Activated T-helper 17 cell treated with anti-CD3 and anti-CD28 coated beads, Interleukin-2, amount 50 U/mL, for 72 hours (primary cell): ENCODE data around the gene CSNK1E. TPM values are rescaled to one million over a fixed set of nuclear protein-coding genes. Genes with fewer than 3 reads are reported as not detected.
A peak's percentile ranks its signal among the peaks of the same experiment; 100 is the strongest.

ENCODE experiments used
- ATAC-seq: fragments of 150-1000 bp; cut with Tn5 transposase; replicated peaks from 2 replicates; pipeline ENCODE4 v1.10.0; 2021; ENCODE audit warnings: mild to moderate bottlenecking, moderate library complexity
- H3K27ac Mint-ChIP-seq: one replicate; pipeline ENCODE4 v1.8.0; 2022; ENCODE audit warnings: mixed read lengths
- H3K27me3 Mint-ChIP-seq: one replicate; pipeline ENCODE4 v1.8.0; 2022; ENCODE audit warnings: mixed read lengths
- H3K36me3 Mint-ChIP-seq: one replicate; pipeline ENCODE4 v1.8.0; 2022; ENCODE audit warnings: low read depth, mild to moderate bottlenecking, mixed read lengths
- H3K4me1 Mint-ChIP-seq: one replicate; pipeline ENCODE4 v1.8.0; 2022; ENCODE audit warnings: mixed read lengths
- H3K4me3 Mint-ChIP-seq: one replicate; pipeline ENCODE4 v1.8.0; 2022; ENCODE audit warnings: mild to moderate bottlenecking, mixed read lengths
- H3K9me3 Mint-ChIP-seq: one replicate; pipeline ENCODE4 v1.8.0; 2022; ENCODE audit warnings: mixed read lengths
- total RNA-seq, 2 donors: library from RNA; stranded (reverse); gene quantifications; one replicate each; pipeline ENCODE4 v1.2.3, GENCODE V29; 2022

Gene CSNK1E
- total RNA-seq, 2 donors from 2014 or later, result 123 to 132 TPM

DNA sequence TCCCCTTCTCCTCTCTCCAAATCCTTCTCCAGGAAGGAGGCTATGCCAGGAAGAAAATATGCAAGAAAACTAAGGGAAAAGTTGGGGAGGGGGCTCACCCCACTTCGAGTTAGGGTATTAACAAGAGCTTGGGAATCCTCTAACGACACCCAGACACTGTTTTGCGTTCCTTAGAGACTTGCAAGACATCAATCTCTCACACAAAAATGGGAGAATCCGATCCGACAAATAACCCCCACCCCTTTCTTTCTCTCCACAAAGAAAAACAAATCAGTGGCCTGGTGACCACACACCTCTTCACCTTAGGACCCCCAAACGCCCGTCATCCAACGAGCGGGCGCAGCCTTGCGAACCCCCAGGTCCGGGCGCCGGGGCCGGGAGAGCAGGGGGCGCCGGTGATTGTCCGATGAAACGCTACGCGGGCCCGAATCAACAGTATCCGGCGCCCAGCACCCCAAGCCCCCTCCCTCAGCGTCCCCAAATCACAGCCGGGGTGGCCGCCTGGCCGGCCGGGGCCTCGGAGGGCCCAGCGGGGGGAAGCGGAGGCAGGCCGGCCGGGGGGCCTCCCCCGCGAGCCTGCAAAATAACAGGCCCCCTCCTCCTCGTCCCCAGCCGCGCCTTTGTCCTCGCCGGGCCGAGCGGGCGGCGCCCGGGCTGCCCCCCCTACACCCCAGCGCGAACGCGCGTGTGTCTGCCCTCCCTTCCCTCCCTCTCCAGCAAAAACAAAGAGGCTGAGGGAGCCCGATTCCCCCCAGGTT is 690 bp downstream of the CSNK1E start:
- H3K27me3 Mint-ChIP-seq, result no peaks in the 10 kb centered on the region
- peak overlapping the region; percentile 92 for H3K27ac Mint-ChIP-seq
- H3K4me3 Mint-ChIP-seq, result peak overlapping the region; percentile 85
- no peaks in the 10 kb centered on the region for H3K9me3 Mint-ChIP-seq
- peaks cover 32% of the 10 kb centered on the region for H3K4me1 Mint-ChIP-seq
- ATAC-seq, result peak; percentile 61
- peaks cover 46% of the 10 kb centered on the region for H3K36me3 Mint-ChIP-seq

DNA sequence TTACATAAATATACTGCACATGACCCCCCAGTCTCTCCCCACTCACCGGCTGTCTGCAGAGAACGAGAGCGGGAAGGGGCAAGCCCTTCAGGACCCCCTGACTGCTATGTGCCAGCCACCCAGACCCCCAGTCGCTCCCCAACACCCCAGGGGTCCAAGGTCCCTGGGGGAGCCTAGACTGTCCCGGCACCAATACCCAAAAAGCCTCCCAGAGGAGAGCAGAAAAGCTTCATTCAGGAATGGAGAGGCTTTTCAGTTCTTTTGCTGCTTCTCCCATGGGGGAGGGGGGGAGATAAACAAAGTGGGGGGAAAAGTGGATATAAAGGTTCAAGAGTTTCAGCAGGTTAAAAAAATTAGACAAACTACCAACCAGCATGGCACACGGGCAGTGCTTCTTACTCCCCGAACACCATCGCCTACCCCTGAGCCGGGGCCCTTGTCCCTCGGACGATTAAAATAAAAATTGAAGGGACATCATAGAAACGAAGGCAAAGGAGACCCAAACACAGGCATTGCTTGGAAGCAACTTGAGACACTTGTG is 1.3 kb downstream of the CSNK1E start:
- peak overlapping the region; percentile 92 for H3K27ac Mint-ChIP-seq
- no peak for ATAC-seq
- H3K36me3 Mint-ChIP-seq, result peaks cover 53% of the 10 kb centered on the region
- H3K27me3 Mint-ChIP-seq, result no peaks in the 10 kb centered on the region
- H3K4me1 Mint-ChIP-seq, result peaks cover 38% of the 10 kb centered on the region
- H3K4me3 Mint-ChIP-seq, result peak overlapping the region; percentile 85
- H3K9me3 Mint-ChIP-seq, result no peaks in the 10 kb centered on the region

DNA sequence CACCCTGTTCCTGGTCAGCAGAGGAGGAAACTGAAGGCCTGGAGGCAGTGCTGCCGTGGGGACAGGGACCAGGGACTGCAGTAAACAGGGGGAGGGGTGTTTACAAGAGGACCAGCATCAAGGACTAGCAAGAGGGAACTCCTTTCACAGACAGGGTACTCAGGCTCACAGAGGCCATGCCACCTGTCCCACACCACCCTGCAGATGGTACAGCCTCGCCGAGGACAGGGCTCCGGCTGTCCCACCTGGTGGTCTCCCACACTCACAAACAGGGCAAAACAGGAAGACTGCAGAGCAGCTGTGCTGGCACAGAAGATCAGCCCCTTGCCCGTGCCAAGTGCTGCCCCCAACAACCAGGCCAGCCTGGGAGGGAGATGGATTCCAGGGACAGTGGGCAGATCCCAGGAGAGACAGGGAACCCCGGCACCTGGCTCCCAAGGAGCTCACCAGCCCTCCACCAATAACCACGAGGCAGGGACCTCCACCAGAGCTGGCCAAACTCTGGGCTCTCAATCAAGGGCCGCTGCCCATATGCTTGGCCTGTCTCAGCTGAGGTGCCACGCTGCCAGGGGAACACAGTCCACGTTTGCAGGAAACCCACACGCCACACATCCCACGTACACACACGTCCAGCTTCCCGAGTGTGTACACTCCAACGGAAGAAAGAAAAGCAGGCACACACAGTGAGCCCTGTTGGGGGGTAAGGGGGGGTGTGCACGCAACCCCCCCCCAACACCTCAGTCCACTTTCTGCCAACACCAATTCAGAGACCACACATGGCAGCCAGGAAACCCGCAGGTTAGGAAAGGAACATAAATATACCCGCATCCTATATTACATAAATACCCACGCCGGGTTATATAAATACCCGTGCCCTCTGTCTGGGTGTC is 2.1 kb downstream of the CSNK1E start:
- peaks cover 40% of the 10 kb centered on the region for H3K4me1 Mint-ChIP-seq
- peak overlapping the region; percentile 92 for H3K27ac Mint-ChIP-seq
- no peaks in the 10 kb centered on the region for H3K9me3 Mint-ChIP-seq
- peak overlapping the region; percentile 85 for H3K4me3 Mint-ChIP-seq
- no peak for ATAC-seq
- H3K36me3 Mint-ChIP-seq, result peaks cover 60% of the 10 kb centered on the region
- no peaks in the 10 kb centered on the region for H3K27me3 Mint-ChIP-seq

DNA sequence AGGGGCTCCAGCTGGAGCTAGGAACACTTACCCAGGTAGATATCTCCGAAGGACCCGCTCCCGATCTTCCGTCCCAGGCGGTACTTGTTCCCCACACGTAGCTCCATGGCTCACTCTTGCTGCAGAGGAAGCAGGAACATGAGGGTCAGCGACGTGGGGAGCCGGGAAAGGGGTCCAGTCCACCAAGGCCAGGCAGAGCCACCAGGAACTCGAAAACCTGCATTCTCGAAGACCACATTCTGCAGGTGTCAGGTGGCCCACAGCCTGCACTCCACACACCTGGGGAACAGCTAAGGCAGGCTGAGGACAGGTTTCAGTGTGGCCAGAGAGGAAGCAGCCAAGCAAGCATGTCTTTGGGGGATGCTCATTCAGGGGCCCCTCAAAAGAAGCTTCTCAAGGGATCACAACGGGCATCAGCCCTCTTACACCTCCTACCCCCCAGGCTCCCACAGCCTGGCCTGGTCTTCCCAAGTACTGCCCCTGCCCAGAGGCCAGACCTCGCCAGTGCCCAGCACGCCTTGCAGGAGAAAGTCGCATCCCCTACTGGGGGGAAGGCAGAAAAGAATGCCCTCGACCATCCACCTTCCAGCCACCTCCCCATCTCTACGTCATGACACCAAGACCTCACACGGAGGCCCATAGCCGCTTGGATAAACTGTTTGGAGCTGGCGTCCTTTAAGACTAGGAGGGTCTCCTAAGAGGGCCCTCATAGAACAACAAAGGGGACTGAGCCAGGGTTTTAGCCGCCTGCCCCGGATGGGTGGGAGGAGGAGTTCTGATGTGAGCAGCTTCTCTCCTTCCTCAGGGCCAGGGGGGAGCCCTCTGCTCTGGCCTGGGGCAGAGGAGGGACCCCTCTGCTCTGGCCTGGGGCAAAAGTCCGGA is 2.9 kb downstream of the CSNK1E start:
- H3K27me3 Mint-ChIP-seq, result no peaks in the 10 kb centered on the region
- no peaks in the 10 kb centered on the region for H3K9me3 Mint-ChIP-seq
- no peak for ATAC-seq
- peak overlapping the region; percentile 92 for H3K27ac Mint-ChIP-seq
- peak overlapping the region; percentile 85 for H3K4me3 Mint-ChIP-seq
- peaks cover 40% of the 10 kb centered on the region for H3K4me1 Mint-ChIP-seq
- H3K36me3 Mint-ChIP-seq, result peaks cover 61% of the 10 kb centered on the region

DNA sequence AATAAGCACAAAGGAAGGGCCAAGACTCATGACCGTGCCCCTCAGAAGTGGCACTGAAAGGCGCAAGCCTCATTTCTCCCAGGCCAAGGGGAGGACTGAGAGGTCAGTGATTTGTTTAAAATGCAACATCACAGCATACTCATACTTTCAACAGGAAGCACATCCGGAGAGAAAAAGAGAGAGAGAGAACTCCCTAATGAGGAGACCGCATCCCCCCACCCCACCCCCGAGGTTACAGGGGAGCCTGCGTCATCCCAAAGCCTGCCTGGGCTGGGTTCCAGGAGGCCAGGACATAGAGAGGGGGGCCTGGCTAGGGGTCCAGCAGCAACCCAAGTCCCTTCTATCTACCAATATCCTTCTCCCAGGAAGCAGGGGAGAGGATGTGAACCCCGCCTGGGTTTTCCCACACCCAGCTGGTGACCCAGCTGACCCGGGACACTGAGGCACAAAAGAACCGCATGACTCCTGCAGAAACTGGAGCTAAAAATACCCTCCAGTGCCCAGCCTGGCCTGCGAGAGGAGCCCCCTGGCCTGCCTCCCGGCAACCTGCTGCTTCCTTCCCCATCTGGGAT is 3.8 kb downstream of the CSNK1E start:
- H3K4me3 Mint-ChIP-seq, result peak overlapping the region; percentile 85
- no peaks in the 10 kb centered on the region for H3K27me3 Mint-ChIP-seq
- peaks cover 47% of the 10 kb centered on the region for H3K4me1 Mint-ChIP-seq
- peaks cover 69% of the 10 kb centered on the region for H3K36me3 Mint-ChIP-seq
- ATAC-seq, result peak; percentile 20
- no peaks in the 10 kb centered on the region for H3K9me3 Mint-ChIP-seq
- peak overlapping the region; percentile 92 for H3K27ac Mint-ChIP-seq

DNA sequence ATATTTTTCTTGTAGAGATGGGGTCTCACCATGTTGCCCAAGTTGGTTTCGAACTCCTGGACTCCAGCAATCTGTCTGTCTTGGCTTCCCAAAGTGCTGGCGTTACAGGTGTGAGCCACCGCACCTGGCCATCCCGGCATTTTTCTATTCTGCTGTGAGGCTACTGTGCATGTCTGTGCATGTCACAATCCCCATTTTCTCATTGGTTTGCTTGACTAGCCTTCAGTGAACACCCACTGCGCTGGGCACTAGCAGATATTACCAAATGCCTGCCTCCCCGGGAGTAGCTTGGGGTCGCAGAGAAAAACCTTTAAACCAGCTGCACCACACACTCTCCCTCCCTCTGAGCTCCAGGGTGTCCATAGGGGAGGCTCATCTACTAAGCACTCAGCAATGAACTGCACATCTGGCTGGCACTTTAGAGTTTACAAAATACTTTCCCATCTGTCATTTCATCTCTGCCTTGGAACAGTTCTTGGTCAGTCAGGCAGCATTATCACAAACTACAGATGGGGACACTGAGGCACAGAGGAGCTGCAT is 4.9 kb downstream of the CSNK1E start:
- H3K4me1 Mint-ChIP-seq, result peaks cover 51% of the 10 kb centered on the region
- H3K9me3 Mint-ChIP-seq, result no peaks in the 10 kb centered on the region
- no peaks in the 10 kb centered on the region for H3K27me3 Mint-ChIP-seq
- no peak for ATAC-seq
- peaks cover 75% of the 10 kb centered on the region for H3K36me3 Mint-ChIP-seq
- H3K4me3 Mint-ChIP-seq, result peak overlapping the region; percentile 85
- peak overlapping the region; percentile 92 for H3K27ac Mint-ChIP-seq

DNA sequence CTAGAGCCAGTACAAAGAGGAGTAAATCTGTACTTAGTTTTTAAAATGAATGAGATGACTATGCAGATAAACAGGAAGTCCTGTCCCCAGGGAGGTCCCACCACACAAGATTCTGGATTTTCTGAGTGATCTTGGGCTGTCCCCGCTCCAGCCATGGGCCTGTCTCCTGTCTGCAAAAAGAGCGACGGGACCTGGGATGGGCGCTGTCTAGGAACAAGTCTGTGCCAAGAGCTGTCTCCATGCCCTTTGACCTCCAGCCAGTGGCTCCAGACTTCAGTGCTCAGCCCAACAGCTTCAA is 6.0 kb downstream of the CSNK1E start:
- ATAC-seq, result peak; percentile 44
- no peaks in the 10 kb centered on the region for H3K9me3 Mint-ChIP-seq
- H3K27ac Mint-ChIP-seq, result peak overlapping the region; percentile 92
- H3K36me3 Mint-ChIP-seq, result peaks cover 75% of the 10 kb centered on the region
- H3K27me3 Mint-ChIP-seq, result no peaks in the 10 kb centered on the region
- H3K4me1 Mint-ChIP-seq, result peaks cover 58% of the 10 kb centered on the region
- H3K4me3 Mint-ChIP-seq, result peak overlapping the region; percentile 85

DNA sequence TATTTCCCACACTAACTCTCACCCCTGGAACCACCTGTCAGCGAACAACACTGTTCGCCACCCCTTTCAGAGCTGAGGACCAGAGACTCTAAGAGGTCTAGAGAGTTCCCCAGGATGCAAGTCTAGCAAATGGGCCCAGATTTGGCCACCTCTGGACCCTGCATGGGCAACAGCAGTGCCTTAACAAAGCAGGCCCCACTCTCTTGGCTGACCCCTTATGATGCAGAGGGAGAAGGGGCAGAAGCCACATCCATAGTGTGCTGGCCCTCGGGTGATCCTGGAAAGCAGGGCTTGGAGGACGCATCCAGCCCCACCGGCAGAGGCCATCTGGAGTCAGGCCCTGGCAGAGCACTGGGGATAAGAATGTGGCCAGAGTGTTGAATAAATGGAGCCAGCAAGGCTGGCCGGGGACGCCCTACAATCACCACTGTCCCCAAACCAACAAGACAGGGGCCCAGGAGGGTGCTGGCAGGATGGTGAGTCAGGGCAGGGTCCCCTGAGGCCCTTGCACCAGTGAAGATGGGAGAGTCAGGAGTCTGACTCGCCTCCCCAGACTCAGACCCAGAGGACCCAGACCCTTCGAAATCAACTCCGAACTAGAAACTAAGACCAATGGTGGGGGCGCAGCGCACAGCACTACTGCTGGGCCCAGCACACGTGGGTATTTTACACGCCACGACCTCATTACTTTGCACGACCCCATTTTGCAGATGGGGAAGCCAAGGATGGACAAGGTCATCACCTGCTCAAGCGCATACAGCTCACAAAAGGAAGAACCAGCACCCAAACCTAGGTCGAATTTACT is 6.5 kb downstream of the CSNK1E start:
- no peak for ATAC-seq
- Mint-ChIP-seq H3K4me3 (peak overlapping the region; percentile 85), H3K27ac (peak overlapping the region; percentile 92), H3K4me1 (peaks cover 61% of the 10 kb centered on the region), H3K36me3 (peaks cover 74% of the 10 kb centered on the region), H3K27me3 (no peaks in the 10 kb centered on the region), H3K9me3 (no peaks in the 10 kb centered on the region)

DNA sequence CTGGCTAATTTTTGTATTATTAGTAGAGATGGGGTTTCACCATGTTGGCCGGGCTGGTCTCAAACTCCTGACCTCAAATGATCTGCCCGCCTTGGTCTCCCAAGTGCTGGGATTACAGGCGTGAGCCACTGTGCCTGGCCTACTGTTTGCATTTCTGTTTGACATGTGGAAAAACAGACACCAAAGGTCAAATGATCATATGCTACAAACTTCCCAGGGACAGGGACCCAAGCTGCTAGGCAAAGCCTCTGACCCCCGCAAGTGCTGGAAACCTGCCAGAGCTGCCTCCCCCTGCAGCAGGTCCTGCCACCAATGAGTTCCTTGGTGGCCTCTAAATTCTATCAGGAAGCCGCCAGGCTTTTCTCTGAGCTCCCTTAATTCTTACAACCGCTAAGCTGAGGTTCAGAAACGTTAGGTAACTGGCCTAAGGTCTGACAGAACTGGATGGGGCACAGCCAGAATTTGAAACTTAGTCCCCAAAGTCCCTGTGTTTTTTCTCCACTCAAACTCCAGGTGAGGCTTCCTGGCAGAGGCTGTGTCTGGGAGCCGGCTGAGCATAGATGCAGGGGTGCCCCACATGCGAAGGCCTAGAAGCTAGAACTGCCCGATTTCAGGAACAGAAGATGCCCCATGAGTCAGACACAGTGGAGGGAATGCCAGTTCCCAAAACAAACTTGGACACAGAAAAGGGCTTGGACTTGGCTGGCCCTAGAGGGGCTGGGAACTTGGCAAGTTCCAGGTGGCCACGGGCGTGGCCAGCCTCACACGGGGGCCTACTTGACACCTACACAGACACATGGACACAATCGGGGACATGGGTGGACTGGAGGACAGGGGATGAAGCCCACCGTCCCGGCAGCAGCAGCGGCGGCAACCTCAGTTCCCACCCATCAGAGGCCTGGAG is 7.4 kb downstream of the CSNK1E start:
- peaks cover 59% of the 10 kb centered on the region for H3K4me1 Mint-ChIP-seq
- peaks cover 72% of the 10 kb centered on the region for H3K36me3 Mint-ChIP-seq
- no peaks in the 10 kb centered on the region for H3K9me3 Mint-ChIP-seq
- ATAC-seq, result no peak
- H3K4me3 Mint-ChIP-seq, result no peak overlapping the region
- peak overlapping the region; percentile 65 for H3K27ac Mint-ChIP-seq
- no peaks in the 10 kb centered on the region for H3K27me3 Mint-ChIP-seq

DNA sequence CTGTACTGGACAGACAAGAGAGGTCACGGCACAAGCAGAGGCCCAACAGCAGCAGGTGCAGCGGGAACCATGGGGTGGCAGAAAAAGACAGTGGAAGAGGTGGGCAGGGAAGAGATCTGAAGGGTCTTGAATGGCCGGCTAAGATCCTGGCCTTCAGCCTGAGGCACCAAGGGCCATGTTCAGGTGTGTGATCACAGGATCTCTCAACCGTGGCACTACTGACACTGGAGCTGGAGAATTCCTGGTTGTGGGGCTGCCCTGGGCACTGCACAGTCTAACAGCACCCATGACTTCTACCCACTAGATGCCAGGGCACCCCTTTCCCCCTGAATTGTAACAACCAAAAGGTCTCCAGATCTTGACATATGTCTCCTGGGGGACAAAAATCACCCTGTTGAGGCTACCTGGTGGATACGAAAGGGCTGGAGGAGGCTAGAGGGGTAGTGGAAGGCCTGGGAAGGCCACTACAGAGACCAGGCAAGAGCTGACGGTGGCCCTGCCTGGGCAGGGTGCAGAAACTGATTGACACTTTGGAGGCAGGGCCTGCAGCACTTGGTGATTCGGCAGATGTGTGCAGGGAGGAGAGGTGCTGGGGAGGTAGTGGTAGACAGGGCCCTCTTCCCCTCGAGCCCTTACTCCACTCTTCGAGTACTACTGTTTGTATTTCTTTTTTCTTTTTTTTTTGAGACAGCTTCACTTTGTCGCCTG is 8.3 kb downstream of the CSNK1E start:
- Mint-ChIP-seq H3K27me3 (no peaks in the 10 kb centered on the region), H3K36me3 (peaks cover 70% of the 10 kb centered on the region), H3K27ac (peak overlapping the region; percentile 65), H3K4me3 (no peak overlapping the region), H3K4me1 (peaks cover 58% of the 10 kb centered on the region), H3K9me3 (no peaks in the 10 kb centered on the region)
- no peak for ATAC-seq

DNA sequence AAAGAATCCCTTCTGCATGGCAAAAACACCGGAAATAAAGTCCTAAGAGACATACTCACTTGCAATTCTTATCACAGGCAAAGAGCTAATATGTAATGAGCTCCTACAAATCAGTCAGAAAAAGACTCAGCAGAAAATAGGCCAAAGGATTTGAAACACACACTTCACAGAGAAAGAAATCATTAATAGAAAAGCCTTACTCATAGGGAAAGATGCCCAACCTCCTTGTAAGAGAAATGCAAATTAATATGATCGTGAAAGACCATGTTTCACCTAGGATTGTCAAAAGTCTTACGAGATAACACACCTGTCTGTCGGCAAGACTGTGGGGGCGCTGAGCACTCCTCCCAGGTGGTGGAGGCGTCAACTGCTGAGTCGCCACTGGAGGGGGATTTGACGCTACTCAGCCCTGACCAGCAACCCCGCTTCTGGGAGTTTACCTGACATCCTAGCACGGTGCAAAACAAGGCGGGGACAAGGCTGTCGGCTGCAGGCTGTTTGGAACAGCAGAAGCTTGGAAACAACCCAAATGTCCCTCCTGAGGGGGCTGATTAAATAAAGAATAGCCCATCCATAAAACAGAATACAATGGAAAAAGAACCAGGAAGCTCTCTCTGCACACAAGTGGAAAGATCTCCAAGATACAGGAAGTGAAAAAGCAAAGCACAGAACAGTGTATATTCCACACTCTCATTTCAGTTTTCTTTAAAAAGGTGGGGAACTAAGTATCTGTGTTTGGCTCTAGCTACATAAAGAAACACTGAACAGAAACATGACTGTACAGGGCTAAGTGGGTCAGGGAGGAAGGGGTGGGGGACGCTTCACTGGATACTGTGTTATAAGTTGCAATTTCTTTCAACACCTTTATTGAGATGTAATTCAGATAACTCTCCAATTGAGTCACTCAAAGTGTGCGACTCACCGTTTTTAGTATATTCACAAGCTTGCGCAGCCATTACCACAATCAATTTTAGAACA is 11.5 kb downstream of the CSNK1E start:
- H3K9me3 Mint-ChIP-seq, result no peaks in the 10 kb centered on the region
- H3K27ac Mint-ChIP-seq, result peak overlapping the region; percentile 94
- peaks cover 67% of the 10 kb centered on the region for H3K36me3 Mint-ChIP-seq
- H3K27me3 Mint-ChIP-seq, result no peaks in the 10 kb centered on the region
- peak; percentile 89 for ATAC-seq
- H3K4me1 Mint-ChIP-seq, result peaks cover 38% of the 10 kb centered on the region
- H3K4me3 Mint-ChIP-seq, result peak overlapping the region; percentile 85
